ENCODE measurements around the gene CD93. TPM values are rescaled to one million over a fixed set of nuclear protein-coding genes. Genes with fewer than 3 reads are reported as not detected.

CD93 gene
- total RNA-seq, 4 donors from 2014 or later: 17.3 to 22.2 (median 21.1) TPM

DNA sequence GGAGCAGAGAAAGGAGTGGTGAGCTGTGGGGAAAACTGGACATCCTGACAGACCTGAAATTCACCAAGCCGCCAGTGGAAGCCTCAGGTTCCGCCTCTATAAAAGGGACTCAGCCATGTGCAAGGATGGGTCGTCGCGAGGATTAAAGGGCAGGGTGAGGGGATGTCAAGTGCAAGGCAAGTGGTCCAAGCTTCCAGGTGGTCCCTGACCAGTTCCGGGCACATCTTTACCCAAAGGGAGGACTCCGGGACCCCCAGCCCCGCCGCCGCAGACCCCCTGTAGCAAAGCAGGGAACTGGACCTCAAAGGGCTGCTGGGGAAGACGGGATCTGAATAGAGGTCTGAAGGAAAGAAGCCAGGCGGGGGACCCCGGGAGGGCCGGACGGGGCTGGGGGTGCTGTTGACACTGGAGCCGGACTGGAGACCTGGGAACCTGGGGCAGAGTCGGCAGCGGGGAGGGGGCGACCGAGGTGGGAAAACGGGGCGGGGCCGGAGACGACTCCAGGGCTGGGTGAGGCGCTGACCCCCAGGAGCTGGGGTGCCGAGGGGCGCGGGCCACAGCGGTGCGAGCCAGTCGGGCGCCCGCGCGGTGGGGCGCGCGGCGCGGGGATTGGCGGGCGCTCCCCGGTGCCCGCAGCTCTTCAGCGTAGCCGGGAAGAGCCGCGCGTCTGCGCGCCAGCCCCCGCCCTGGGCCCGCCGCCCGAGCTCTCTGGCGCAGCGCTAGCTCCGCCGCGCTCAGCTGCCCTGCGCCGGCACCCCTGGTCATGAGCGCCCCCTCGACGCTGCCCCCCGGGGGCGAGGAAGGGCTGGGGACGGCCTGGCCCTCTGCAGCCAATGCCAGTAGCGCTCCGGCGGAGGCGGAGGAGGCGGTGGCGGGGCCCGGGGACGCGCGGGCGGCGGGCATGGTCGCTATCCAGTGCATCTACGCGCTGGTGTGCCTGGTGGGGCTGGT, 51.1 kb downstream of the CD93 start, which contains the start of gene SSTR4:
TSS of gene SSTR4 (plus strand) at position 592 of the 951 bp plus-strand sequence. CDS start at position 764, 172 bp downstream.
- in situ Hi-C loops (cut with MboI; ENCODE audit: low sequenced_read_pairs in 4 of 4) (loop anchor here (25.0 kb wide), 3 partner anchors 302 to 348 kb away; no protein-coding TSS in a partner anchor), intact Hi-C loops (cut with DNase I; ENCODE audit: low total_unique reads) (no loop called here)
- no peaks in the 10 kb centered on the region for H3K9me3 ChIP-seq
- no peaks in the 10 kb centered on the region for H3K4me1 ChIP-seq
- H3K4me3 ChIP-seq: peak within 1 kb of the TSS in 2 of 4 donors; percentile 39 to 40
- no peak within 1 kb of the TSS for H3K27ac ChIP-seq
- DNase-seq (no peak), ATAC-seq (no peak)
- no peak for TF ChIP-seq POLR2A (IDR thresholded peaks at IDR 0.05)
- TF ChIP-seq, protein P1, sequence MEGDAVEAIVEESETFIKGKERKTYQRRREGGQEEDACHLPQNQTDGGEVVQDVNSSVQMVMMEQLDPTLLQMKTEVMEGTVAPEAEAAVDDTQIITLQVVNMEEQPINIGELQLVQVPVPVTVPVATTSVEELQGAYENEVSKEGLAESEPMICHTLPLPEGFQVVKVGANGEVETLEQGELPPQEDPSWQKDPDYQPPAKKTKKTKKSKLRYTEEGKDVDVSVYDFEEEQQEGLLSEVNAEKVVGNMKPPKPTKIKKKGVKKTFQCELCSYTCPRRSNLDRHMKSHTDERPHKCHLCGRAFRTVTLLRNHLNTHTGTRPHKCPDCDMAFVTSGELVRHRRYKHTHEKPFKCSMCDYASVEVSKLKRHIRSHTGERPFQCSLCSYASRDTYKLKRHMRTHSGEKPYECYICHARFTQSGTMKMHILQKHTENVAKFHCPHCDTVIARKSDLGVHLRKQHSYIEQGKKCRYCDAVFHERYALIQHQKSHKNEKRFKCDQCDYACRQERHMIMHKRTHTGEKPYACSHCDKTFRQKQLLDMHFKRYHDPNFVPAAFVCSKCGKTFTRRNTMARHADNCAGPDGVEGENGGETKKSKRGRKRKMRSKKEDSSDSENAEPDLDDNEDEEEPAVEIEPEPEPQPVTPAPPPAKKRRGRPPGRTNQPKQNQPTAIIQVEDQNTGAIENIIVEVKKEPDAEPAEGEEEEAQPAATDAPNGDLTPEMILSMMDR (IDR thresholded peaks at IDR 0.05 in 4 of 5, conservative IDR thresholded peaks at IDR 0.05 in 1 of 5): no peak
- no peaks in the 10 kb centered on the region for H3K36me3 ChIP-seq
- peaks cover 7 to 23% (median 12%) of the 10 kb centered on the region in 3 donors for H3K27me3 ChIP-seq

DNA sequence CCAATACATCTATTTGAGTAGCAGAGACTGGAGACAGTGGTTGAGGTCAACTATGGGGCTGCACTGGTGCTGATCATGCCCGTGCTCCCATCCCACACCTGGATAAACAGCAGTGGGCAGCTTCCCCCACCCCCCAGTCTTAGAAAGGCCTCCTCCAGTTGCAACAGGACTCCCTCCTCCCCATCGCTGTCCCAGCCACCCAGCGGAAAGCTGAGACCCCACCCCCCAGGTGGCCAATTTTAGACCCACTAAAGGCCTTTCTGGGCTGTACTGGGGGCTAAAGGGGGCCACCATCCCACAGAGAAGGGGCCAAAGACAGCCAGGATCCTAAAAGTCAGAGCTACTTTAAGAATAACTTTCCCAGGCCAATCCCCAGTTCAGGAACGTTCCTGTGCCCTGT, 52.2 kb downstream of the CD93 start:
- DNase-seq (no peak), ATAC-seq (no peak)
- Histone ChIP-seq H3K27me3 (peaks cover 7 to 23% (median 12%) of the 10 kb centered on the region in 3 donors), H3K4me3 (no peak overlapping the region), H3K36me3 (no peaks in the 10 kb centered on the region), H3K27ac (no peak overlapping the region), H3K9me3 (no peaks in the 10 kb centered on the region), H3K4me1 (no peaks in the 10 kb centered on the region)
- TF ChIP-seq POLR2A (IDR thresholded peaks at IDR 0.05): no peak
- TF ChIP-seq, protein P1 (IDR thresholded peaks at IDR 0.05 in 4 of 5, conservative IDR thresholded peaks at IDR 0.05 in 1 of 5): no peak
- intact Hi-C loops (cut with DNase I; ENCODE audit: low total_unique reads) (no loop called here), in situ Hi-C loops (cut with MboI; ENCODE audit: low sequenced_read_pairs in 4 of 4) (loop anchor here (25.0 kb wide), 3 partner anchors 303 to 347 kb away; no protein-coding TSS in a partner anchor)

DNA sequence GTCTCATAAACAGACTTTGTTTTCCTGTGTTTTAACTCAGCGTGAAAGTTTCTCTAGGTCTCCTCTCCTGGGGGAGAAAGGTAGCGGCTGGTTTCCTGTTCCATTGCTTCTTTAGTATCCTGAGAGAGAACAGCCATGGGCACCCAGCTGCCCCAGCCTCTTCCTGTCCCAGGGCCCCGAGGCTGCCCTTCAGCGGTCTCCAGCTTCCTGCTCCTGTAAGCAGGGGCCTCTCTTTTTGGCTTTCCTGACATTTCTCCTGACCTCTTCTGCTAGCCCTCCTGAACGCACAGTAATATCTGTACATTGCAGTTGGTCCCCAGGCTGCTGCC, 53.4 kb downstream of the CD93 start:
- intact Hi-C loops (cut with DNase I; ENCODE audit: low total_unique reads) (no loop called here), in situ Hi-C loops (cut with MboI; ENCODE audit: low sequenced_read_pairs in 4 of 4) (loop anchor here (25.0 kb wide), 3 partner anchors 305 to 345 kb away; no protein-coding TSS in a partner anchor)
- H3K4me3 ChIP-seq: no peak overlapping the region
- H3K4me1 ChIP-seq: no peaks in the 10 kb centered on the region
- no peak overlapping the region for H3K27ac ChIP-seq
- H3K36me3 ChIP-seq: no peaks in the 10 kb centered on the region
- ATAC-seq (no peak), DNase-seq (no peak)
- no peaks in the 10 kb centered on the region for H3K9me3 ChIP-seq
- peaks cover 7 to 12% (median 12%) of the 10 kb centered on the region in 3 donors for H3K27me3 ChIP-seq
- no peak for TF ChIP-seq POLR2A (IDR thresholded peaks at IDR 0.05)
- TF ChIP-seq, protein P1 (IDR thresholded peaks at IDR 0.05 in 4 of 5, conservative IDR thresholded peaks at IDR 0.05 in 1 of 5): no peak

DNA sequence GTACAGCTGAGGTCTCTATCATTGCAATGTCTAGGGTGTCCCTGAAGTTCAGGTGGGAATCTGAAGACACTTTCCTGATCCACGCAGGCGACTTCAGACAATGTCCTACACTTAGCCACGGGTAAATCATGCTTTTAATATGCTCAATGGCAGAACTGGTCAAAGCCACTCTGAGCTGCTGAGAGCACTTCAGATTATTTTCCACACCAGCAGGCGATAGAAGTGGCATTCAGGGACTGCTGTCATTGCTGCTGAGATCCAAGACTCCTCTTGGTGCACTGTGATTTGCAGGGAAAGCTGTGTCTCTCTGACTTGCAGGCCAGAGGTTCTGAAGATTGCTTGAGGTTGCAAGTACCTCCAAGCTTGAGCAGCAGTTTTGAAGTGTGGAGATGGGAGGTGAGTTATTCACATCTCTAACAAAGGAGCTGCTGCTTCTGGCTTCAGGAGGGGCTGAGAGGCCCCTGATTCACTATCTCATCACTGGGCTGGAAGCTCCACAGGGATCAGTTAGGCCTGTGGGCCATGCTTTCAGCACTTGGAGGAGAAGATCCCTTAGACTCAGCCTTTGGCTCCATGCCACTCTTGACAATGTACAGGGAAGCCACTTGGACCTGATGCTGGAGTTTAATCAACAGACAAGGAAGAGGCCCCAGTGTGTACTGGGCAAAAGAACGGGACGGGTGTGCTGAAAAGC, 53.9 kb downstream of the CD93 start:
- in situ Hi-C loops (cut with MboI; ENCODE audit: low sequenced_read_pairs in 4 of 4) (loop anchor here (25.0 kb wide), 3 partner anchors 305 to 345 kb away; no protein-coding TSS in a partner anchor), intact Hi-C loops (cut with DNase I; ENCODE audit: low total_unique reads) (no loop called here)
- no peak for TF ChIP-seq POLR2A (IDR thresholded peaks at IDR 0.05)
- TF ChIP-seq, protein P1 (IDR thresholded peaks at IDR 0.05 in 4 of 5, conservative IDR thresholded peaks at IDR 0.05 in 1 of 5): no peak
- Histone ChIP-seq H3K4me3 (no peak overlapping the region), H3K9me3 (no peaks in the 10 kb centered on the region), H3K36me3 (no peaks in the 10 kb centered on the region), H3K27me3 (peaks cover 7 to 12% (median 12%) of the 10 kb centered on the region in 3 donors), H3K4me1 (no peaks in the 10 kb centered on the region), H3K27ac (no peak overlapping the region)
- ATAC-seq (no peak), DNase-seq (no peak)
